ENCODE data around the gene NPDC1.

NPDC1 gene

GRCh38 chr9:136990242-136990911, 55.6 kb downstream of the NPDC1 start:
- no peak for TF ChIP-seq CTCF (IDR thresholded peaks at IDR 0.05; ENCODE audit: insufficient read depth, low read depth, low read length, missing control alignments)
- H3K4me3 ChIP-seq (ENCODE audit: low read depth, low read length), result no peak overlapping the region
- DNase-seq (ENCODE audit: low read depth), result no peak

All from GM12865 (cell line).